Urinary bladder (tissue), 4 donors: Measurements from ENCODE around the gene C10orf90. TPM values are rescaled to one million over a fixed set of nuclear protein-coding genes. Genes with fewer than 3 reads are reported as not detected.
A peak's percentile ranks its signal among the peaks of the same experiment; 100 is the strongest.

Experiments used
- DNase-seq: peaks from one replicate; pipeline ENCODE4 v3.0.0-alpha.2; 2015; ENCODE audit errors: extremely low spot score
- H3K27ac ChIP-seq: one replicate; pipeline ENCODE4 v1.5.1; 2013; ENCODE audit warnings: low read depth, mild to moderate bottlenecking, moderate library complexity
- H3K36me3 ChIP-seq: one replicate; pipeline ENCODE4 v1.6.1; 2013; ENCODE audit warnings: mild to moderate bottlenecking, moderate library complexity; ENCODE audit not compliant: insufficient read depth
- H3K4me1 ChIP-seq: one replicate; pipeline ENCODE4 v1.6.1; 2013; ENCODE audit warnings: mild to moderate bottlenecking, moderate library complexity; ENCODE audit not compliant: insufficient read depth
- H3K4me3 ChIP-seq: one replicate; pipeline ENCODE4 v1.5.1; 2013; ENCODE audit warnings: low read depth, low read length
- WGBS: extraction: QIAGEN DNeasy Blood & Tissue Kit; methylation state at CpG from one replicate; pipeline ENCODE4 v1.1.7; 2013; 5-methylcytosine and 5-hydroxymethylcytosine counted together
- polyA plus RNA-seq: library from polyadenylated mRNA; stranded (reverse); fragments of 200-250 nt; gene quantifications from one replicate; pipeline ENCODE4 v1.2.3, GENCODE V29; 2013
- total RNA-seq: library from RNA; depleted of rRNA; stranded (reverse); fragments of >200 nt; gene quantifications from one replicate; pipeline ENCODE4 v1.2.3, GENCODE V29; 2014
- donor health status: healthy with polysubstance abuse.
- donor health status: healthy.

C10orf90 gene
- total and polyA plus RNA-seq, 2 donors = 0.85 TPM; not detected in 1

- no peak for DNase-seq
- no peaks in the 10 kb centered on the region for H3K36me3 ChIP-seq
- H3K4me3 ChIP-seq = no peak overlapping the region
- H3K4me1 ChIP-seq = no peaks in the 10 kb centered on the region
- no peak overlapping the region for H3K27ac ChIP-seq
- 64% methylated on average over 5 of the region's 5 CpGs for WGBS
Observed at GRCh38 chr10:126521399-126521798, 149.1 kb downstream of the C10orf90 start.

GRCh38 chr10:126520751-126521317, 149.7 kb downstream of the C10orf90 start:
- 69% methylated on average over 7 of the region's 7 CpGs for WGBS
- Histone ChIP-seq H3K27ac (no peak overlapping the region), H3K4me3 (no peak overlapping the region), H3K4me1 (no peaks in the 10 kb centered on the region), H3K36me3 (no peaks in the 10 kb centered on the region)
- DNase-seq = no peak

DNA sequence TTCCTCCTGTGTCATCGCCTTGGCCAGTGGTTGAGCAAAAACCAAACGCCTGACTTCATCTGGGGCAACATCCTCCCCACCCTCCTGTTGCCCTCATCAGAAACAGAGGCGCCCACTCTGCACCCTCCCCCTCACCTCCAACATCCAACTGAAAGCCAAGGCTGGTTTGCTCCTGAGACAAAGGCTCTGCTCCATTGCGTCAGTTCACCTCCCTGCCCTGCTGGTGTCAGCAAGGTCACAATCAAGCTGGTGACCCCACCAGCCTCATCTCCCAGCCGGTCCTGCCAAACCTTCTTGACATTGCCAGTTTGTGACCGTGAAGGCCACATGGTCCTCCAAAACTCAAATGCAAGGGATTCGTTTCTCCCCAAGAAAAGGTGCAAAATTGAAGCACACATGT, 150.5 kb downstream of the C10orf90 start:
- Histone ChIP-seq H3K36me3 (no peaks in the 10 kb centered on the region), H3K4me1 (no peaks in the 10 kb centered on the region), H3K4me3 (no peak overlapping the region), H3K27ac (no peak overlapping the region)
- DNase-seq = no peak
- WGBS = 88% methylated on average over 7 of the region's 7 CpGs

GRCh38 chr10:126519185-126519584, 151.3 kb downstream of the C10orf90 start:
- DNase-seq = no peak
- no peaks in the 10 kb centered on the region for H3K4me1 ChIP-seq
- H3K27ac ChIP-seq = no peak overlapping the region
- H3K36me3 ChIP-seq = no peaks in the 10 kb centered on the region
- WGBS = 86% methylated on average over 2 of the region's 2 CpGs
- H3K4me3 ChIP-seq = no peak overlapping the region

- no peaks in the 10 kb centered on the region for H3K36me3 ChIP-seq
- WGBS = 80% methylated on average over 10 of the region's 10 CpGs
- no peak overlapping the region for H3K27ac ChIP-seq
- H3K4me3 ChIP-seq = no peak overlapping the region
- no peaks in the 10 kb centered on the region for H3K4me1 ChIP-seq
- DNase-seq = no peak
Observed at GRCh38 chr10:126518218-126519080, 152.0 kb downstream of the C10orf90 start.

DNA sequence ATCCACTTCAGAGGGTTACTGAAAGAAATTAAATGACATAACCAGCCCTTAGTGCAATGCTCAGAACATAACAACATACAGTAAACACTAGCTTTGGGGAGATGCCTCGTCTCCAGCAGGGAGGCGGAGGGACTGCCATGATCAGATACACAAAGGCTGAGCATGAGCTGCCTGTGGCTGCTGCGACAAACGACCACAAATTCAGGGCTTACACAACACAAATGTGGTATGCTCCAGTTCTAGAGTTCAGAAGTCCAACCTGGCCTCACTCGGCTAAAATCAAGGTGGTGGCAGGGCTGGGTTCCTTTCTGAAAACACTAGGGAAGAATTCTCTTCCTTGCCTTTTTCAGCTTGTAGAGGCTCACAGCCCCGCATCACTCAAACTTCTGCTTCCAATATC, 154.0 kb downstream of the C10orf90 start:
- no peak overlapping the region for H3K4me3 ChIP-seq

DNA sequence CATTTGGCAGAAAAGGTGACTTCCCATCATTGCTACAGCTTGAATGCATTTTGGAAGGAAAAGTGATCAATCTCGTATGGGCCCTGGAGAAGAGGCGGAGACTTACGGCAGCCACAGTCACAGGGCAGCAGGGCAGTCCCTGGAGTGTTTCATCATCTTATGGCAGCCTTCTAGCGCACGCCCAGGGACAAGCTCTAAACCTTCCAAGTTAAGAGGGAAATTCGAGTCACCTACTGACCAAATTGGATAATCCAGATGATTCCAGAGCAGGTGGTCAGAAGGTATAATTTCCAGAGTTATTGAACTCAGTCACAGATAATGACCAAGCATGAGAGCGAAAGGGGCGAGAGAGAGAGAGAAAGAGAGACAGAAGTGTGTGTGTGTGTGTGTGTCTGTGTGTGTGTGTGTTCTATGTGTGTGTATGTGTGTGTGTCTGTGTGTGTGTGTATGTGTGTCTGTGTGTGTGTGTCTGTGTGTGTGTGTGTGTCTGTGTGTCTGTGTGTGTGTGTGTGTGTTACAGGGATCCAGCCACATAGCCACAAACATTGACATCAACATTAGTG, 158.5 kb downstream of the C10orf90 start:
- 52% methylated on average over 8 of the region's 8 CpGs for WGBS
- no peak for DNase-seq
- Histone ChIP-seq H3K4me1 (no peaks in the 10 kb centered on the region), H3K36me3 (no peaks in the 10 kb centered on the region), H3K27ac (no peak overlapping the region), H3K4me3 (no peak overlapping the region)

More for the DNA sequence above, 154.0 kb downstream of the C10orf90 start:
- Histone ChIP-seq H3K27ac (no peak overlapping the region), H3K36me3 (no peaks in the 10 kb centered on the region), H3K4me1 (no peaks in the 10 kb centered on the region)
- DNase-seq = no peak
- 90% methylated on average over 6 of the region's 6 CpGs for WGBS

- Histone ChIP-seq H3K36me3 (no peaks in the 10 kb centered on the region), H3K4me3 (no peak overlapping the region), H3K4me1 (no peaks in the 10 kb centered on the region), H3K27ac (no peak overlapping the region)
- DNase-seq = no peak
- 76% methylated on average over 2 of the region's 2 CpGs for WGBS
Observed at GRCh38 chr10:126509182-126509581, 161.3 kb downstream of the C10orf90 start.

DNA sequence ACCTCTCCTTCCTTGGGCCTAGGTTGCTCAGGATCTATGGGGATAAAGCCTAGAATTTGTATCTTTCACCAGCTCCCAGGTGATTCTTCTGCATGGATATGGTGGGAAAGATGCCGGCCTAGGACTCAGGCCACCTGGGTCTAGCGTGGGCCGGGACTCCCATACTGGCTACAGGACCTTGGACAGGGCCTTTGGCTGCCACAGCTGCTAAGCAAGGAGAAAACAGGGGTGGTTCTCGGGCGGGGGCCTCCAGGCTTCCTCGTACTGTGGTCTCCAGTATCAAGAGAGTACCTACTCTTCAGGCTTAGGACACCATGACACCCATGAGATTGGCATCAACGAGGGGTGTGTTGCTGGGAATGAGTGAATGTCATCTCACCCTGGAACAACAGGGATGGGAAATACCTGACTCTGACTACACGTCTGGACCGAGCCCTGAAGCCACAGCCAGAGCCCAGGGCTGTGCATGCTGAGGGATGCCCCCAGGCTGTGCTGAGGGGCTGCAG, 161.9 kb downstream of the C10orf90 start:
- no peak for DNase-seq
- H3K27ac ChIP-seq = no peak overlapping the region
- no peaks in the 10 kb centered on the region for H3K36me3 ChIP-seq
- no peak overlapping the region for H3K4me3 ChIP-seq
- H3K4me1 ChIP-seq = no peaks in the 10 kb centered on the region
- WGBS = 58% methylated on average over 9 of the region's 9 CpGs

GRCh38 chr10:126504761-126505112, 165.8 kb downstream of the C10orf90 start:
- Histone ChIP-seq H3K27ac (no peak overlapping the region), H3K4me1 (no peaks in the 10 kb centered on the region), H3K4me3 (no peak overlapping the region), H3K36me3 (no peaks in the 10 kb centered on the region)
- WGBS = 84% methylated on average over 16 of the region's 16 CpGs
- DNase-seq = no peak

- DNase-seq = peak; percentile 7
- WGBS = 58% methylated on average over 23 of the region's 23 CpGs
- H3K4me1 ChIP-seq = no peaks in the 10 kb centered on the region
- no peak overlapping the region for H3K4me3 ChIP-seq
- no peaks in the 10 kb centered on the region for H3K36me3 ChIP-seq
- H3K27ac ChIP-seq = no peak overlapping the region
Observed at GRCh38 chr10:126504063-126504760, 166.3 kb downstream of the C10orf90 start.

DNA sequence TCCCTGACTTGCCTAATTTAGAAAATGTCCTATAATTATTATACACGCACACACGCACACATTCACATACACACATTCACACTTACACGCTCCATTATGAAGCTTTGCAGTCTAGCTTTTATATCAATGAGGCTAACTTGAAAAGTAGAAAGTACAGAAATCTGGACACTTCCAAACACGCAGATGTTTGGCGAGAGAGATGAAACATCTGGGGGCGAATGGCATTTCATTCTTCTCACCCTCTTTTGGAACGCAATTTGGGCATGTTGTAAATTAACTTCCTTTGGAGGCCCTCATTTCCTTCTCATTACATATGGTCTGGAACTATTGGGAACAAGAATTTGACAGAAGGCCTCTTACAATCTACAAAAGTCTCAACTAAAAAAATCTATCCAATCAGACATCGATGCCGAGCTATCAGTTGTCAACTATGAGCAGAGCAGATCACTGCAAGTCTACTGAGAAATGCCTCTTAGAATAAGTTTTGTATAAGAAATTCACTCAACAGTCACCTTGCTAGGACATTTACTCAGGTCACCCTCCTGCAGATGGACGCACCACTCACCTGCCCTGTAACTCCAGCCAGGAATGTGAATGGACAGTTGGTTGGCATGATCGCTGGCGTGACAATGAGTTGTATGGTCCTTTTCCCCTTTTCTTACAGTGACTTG, 167.0 kb downstream of the C10orf90 start:
- DNase-seq = no peak
- 87% methylated on average over 12 of the region's 12 CpGs for WGBS
- H3K4me3 ChIP-seq = no peak overlapping the region

GRCh38 chr10:126502441-126502840, 168.1 kb downstream of the C10orf90 start:
- H3K4me1 ChIP-seq = no peaks in the 10 kb centered on the region
- H3K4me3 ChIP-seq = no peak overlapping the region
- DNase-seq = no peak
- no peak overlapping the region for H3K27ac ChIP-seq
- WGBS = 91% methylated on average over 1 of the region's 1 CpG
- H3K36me3 ChIP-seq = no peaks in the 10 kb centered on the region

More for the DNA sequence above, 167.0 kb downstream of the C10orf90 start:
- H3K4me1 ChIP-seq = no peaks in the 10 kb centered on the region
- no peak overlapping the region for H3K27ac ChIP-seq
- no peaks in the 10 kb centered on the region for H3K36me3 ChIP-seq
